ENCODE results near the gene RBM6.

Gene RBM6

GRCh38 chr3:49940667-49941249, 808 bp downstream of the RBM6 start:
- TF ChIP-seq, protein P1, sequence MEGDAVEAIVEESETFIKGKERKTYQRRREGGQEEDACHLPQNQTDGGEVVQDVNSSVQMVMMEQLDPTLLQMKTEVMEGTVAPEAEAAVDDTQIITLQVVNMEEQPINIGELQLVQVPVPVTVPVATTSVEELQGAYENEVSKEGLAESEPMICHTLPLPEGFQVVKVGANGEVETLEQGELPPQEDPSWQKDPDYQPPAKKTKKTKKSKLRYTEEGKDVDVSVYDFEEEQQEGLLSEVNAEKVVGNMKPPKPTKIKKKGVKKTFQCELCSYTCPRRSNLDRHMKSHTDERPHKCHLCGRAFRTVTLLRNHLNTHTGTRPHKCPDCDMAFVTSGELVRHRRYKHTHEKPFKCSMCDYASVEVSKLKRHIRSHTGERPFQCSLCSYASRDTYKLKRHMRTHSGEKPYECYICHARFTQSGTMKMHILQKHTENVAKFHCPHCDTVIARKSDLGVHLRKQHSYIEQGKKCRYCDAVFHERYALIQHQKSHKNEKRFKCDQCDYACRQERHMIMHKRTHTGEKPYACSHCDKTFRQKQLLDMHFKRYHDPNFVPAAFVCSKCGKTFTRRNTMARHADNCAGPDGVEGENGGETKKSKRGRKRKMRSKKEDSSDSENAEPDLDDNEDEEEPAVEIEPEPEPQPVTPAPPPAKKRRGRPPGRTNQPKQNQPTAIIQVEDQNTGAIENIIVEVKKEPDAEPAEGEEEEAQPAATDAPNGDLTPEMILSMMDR (IDR thresholded peaks at IDR 0.05) = no peak
- H2AFZ ChIP-seq = peak overlapping the region; percentile 93
- peaks cover 28% of the 10 kb centered on the region for H3K79me2 ChIP-seq
- H3K4me3 ChIP-seq (ENCODE audit: low read depth, low read length) = peak overlapping the region; percentile 96
- H3K27ac ChIP-seq = peak overlapping the region; percentile 89
- H3K9me3 ChIP-seq (ENCODE audit: control insufficient read depth, low read length) = no peaks in the 10 kb centered on the region
- H3K27me3 ChIP-seq (ENCODE audit: control insufficient read depth, insufficient read depth, low read length) = no peaks in the 10 kb centered on the region
- H3K4me1 ChIP-seq = peaks cover 7% of the 10 kb centered on the region
- peak overlapping the region; percentile 94 for H3K4me2 ChIP-seq (ENCODE audit: low read length)
- H3K36me3 ChIP-seq (ENCODE audit: control insufficient read depth, insufficient read depth, low read length) = no peaks in the 10 kb centered on the region
- H3K9ac ChIP-seq = peak overlapping the region; percentile 4

GRCh38 chr3:49942651-49943050, 2.7 kb downstream of the RBM6 start:
- Histone ChIP-seq H3K4me2 (ENCODE audit: low read length) (no peak overlapping the region), H3K79me2 (peaks cover 44% of the 10 kb centered on the region), H3K36me3 (ENCODE audit: control insufficient read depth, insufficient read depth, low read length) (no peaks in the 10 kb centered on the region), H3K4me1 (peaks cover 7% of the 10 kb centered on the region), H3K9ac (no peak overlapping the region), H3K27me3 (ENCODE audit: control insufficient read depth, insufficient read depth, low read length) (no peaks in the 10 kb centered on the region), H3K9me3 (ENCODE audit: control insufficient read depth, low read length) (no peaks in the 10 kb centered on the region), H3K4me3 (ENCODE audit: low read depth, low read length) (no peak overlapping the region), H3K27ac (no peak overlapping the region), H2AFZ (no peak overlapping the region)
- TF ChIP-seq, protein P1 (IDR thresholded peaks at IDR 0.05) = no peak

DNA sequence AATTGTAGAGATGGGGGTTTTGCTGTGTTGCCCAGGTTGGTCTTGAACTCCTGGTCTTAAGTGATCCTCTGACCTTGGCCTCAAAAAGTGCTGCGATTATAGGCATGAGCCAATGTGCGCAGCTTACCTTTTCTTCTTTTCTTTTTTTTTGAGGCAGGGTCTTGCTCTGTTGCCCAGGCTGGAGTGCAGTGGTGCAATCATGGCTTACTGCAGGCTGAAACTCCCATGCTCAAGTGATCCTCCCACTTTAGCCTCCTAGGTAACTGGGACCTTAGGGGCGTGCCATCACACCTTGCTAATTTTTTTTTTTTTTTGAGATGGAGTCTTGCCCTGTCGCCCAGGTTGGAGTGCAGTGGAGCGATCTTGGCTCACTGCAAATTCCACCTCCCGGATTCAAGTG, 13.0 kb downstream of the RBM6 start:
- no peaks in the 10 kb centered on the region for H3K27me3 ChIP-seq (ENCODE audit: control insufficient read depth, insufficient read depth, low read length)
- no peak overlapping the region for H3K4me2 ChIP-seq (ENCODE audit: low read length)
- H3K9ac ChIP-seq = no peak overlapping the region
- H2AFZ ChIP-seq = no peak overlapping the region
- no peaks in the 10 kb centered on the region for H3K36me3 ChIP-seq (ENCODE audit: control insufficient read depth, insufficient read depth, low read length)
- H3K4me1 ChIP-seq = no peaks in the 10 kb centered on the region
- TF ChIP-seq, protein P1 (IDR thresholded peaks at IDR 0.05) = no peak
- H3K27ac ChIP-seq = no peak overlapping the region
- H3K79me2 ChIP-seq = peaks cover 74% of the 10 kb centered on the region
- no peaks in the 10 kb centered on the region for H3K9me3 ChIP-seq (ENCODE audit: control insufficient read depth, low read length)
- no peak overlapping the region for H3K4me3 ChIP-seq (ENCODE audit: low read depth, low read length)

- peaks cover 67% of the 10 kb centered on the region for H3K79me2 ChIP-seq
- H3K4me1 ChIP-seq = peaks cover 7% of the 10 kb centered on the region
- TF ChIP-seq, protein P1 (IDR thresholded peaks at IDR 0.05) = no peak
- H3K9ac ChIP-seq = no peak overlapping the region
- no peaks in the 10 kb centered on the region for H3K27me3 ChIP-seq (ENCODE audit: control insufficient read depth, insufficient read depth, low read length)
- H3K4me3 ChIP-seq (ENCODE audit: low read depth, low read length) = no peak overlapping the region
- H3K36me3 ChIP-seq (ENCODE audit: control insufficient read depth, insufficient read depth, low read length) = no peaks in the 10 kb centered on the region
- no peaks in the 10 kb centered on the region for H3K9me3 ChIP-seq (ENCODE audit: control insufficient read depth, low read length)
- H3K27ac ChIP-seq = no peak overlapping the region
- no peak overlapping the region for H2AFZ ChIP-seq
- no peak overlapping the region for H3K4me2 ChIP-seq (ENCODE audit: low read length)
Measured at GRCh38 chr3:49955636-49956035, 15.7 kb downstream of the RBM6 start.
